ENCODE results near the gene PARP8. TPM values are rescaled to one million over a fixed set of nuclear protein-coding genes. Genes with fewer than 3 reads are reported as not detected.
A peak's percentile ranks its signal among the peaks of the same experiment; 100 is the strongest.

The PARP8 gene
- total RNA-seq, 3 donors from 2014 or later, result 24.3 to 41.7 (median 26.2) TPM

- Histone ChIP-seq H3K4me1 (no peaks in the 10 kb centered on the region), H3K4me3 (no peak overlapping the region), H3K9me3 (no peaks in the 10 kb centered on the region), H3K27me3 (no peaks in the 10 kb centered on the region), H3K36me3 (no peaks in the 10 kb centered on the region), H3K27ac (no peak overlapping the region)
- intact Hi-C loops (cut with DNase I; ENCODE audit: low total_unique reads), result no loop called here
- TF ChIP-seq CTCF (IDR thresholded peaks at IDR 0.05), result no peak
- DNase-seq (ENCODE audit: low spot score in 2 of 2), result peak in 1 of 2 donors; percentile 38
These were observed 60.7 kb downstream of the PARP8 start for GRCh38 chr5:50727149-50727496.

GRCh38 chr5:50727845-50728244 is 61.4 kb downstream of the PARP8 start:
- H3K4me1 ChIP-seq, result no peaks in the 10 kb centered on the region
- no peaks in the 10 kb centered on the region for H3K36me3 ChIP-seq
- no peak overlapping the region for H3K4me3 ChIP-seq
- H3K27ac ChIP-seq, result no peak overlapping the region
- TF ChIP-seq POLR2AphosphoS5 (IDR thresholded peaks at IDR 0.05) (no peak), POLR2A (IDR thresholded peaks at IDR 0.05) (no peak), CTCF (IDR thresholded peaks at IDR 0.05) (no peak)
- no peaks in the 10 kb centered on the region for H3K9me3 ChIP-seq
- intact Hi-C loops (cut with DNase I; ENCODE audit: low total_unique reads), result no loop called here
- no peaks in the 10 kb centered on the region for H3K27me3 ChIP-seq
- DNase-seq (ENCODE audit: low spot score in 2 of 2), result no peak

GRCh38 chr5:50730336-50730735 is 63.9 kb downstream of the PARP8 start:
- intact Hi-C loops (cut with DNase I; ENCODE audit: low total_unique reads), result no loop called here
- Histone ChIP-seq H3K27me3 (no peaks in the 10 kb centered on the region), H3K9me3 (no peaks in the 10 kb centered on the region), H3K4me1 (no peaks in the 10 kb centered on the region), H3K27ac (no peak overlapping the region), H3K4me3 (no peak overlapping the region), H3K36me3 (no peaks in the 10 kb centered on the region)
- TF ChIP-seq POLR2AphosphoS5 (IDR thresholded peaks at IDR 0.05), result no peak
- DNase-seq (ENCODE audit: low spot score in 2 of 2), result no peak

- Histone ChIP-seq H3K9me3 (no peaks in the 10 kb centered on the region), H3K36me3 (no peaks in the 10 kb centered on the region), H3K4me1 (no peaks in the 10 kb centered on the region), H3K27me3 (no peaks in the 10 kb centered on the region), H3K4me3 (no peak overlapping the region), H3K27ac (no peak overlapping the region)
- intact Hi-C loops (cut with DNase I; ENCODE audit: low total_unique reads), result no loop called here
- no peak for DNase-seq (ENCODE audit: low spot score in 2 of 2)
- TF ChIP-seq POLR2AphosphoS5 (IDR thresholded peaks at IDR 0.05) (no peak), CTCF (IDR thresholded peaks at IDR 0.05) (no peak), POLR2A (IDR thresholded peaks at IDR 0.05) (no peak)
These were observed 64.4 kb downstream of the PARP8 start for GRCh38 chr5:50730841-50731240.

GRCh38 chr5:50733741-50734140 is 67.3 kb downstream of the PARP8 start:
- DNase-seq (ENCODE audit: low spot score in 2 of 2), result no peak
- intact Hi-C loops (cut with DNase I; ENCODE audit: low total_unique reads), result no loop called here

More at GRCh38 chr5:50733741-50734140, 67.3 kb downstream of the PARP8 start:
- TF ChIP-seq CTCF (IDR thresholded peaks at IDR 0.05) (no peak), POLR2AphosphoS5 (IDR thresholded peaks at IDR 0.05) (no peak), POLR2A (IDR thresholded peaks at IDR 0.05) (no peak)
- Histone ChIP-seq H3K4me3 (no peak overlapping the region), H3K4me1 (no peaks in the 10 kb centered on the region), H3K27me3 (no peaks in the 10 kb centered on the region), H3K9me3 (no peaks in the 10 kb centered on the region), H3K27ac (no peak overlapping the region), H3K36me3 (no peaks in the 10 kb centered on the region)
